ENCODE data around the gene TPPP2. TPM values are rescaled to one million over a fixed set of nuclear protein-coding genes. Genes with fewer than 3 reads are reported as not detected.

The TPPP2 gene
- total RNA-seq, 2 experiments from 2014 or later: not detected

DNA sequence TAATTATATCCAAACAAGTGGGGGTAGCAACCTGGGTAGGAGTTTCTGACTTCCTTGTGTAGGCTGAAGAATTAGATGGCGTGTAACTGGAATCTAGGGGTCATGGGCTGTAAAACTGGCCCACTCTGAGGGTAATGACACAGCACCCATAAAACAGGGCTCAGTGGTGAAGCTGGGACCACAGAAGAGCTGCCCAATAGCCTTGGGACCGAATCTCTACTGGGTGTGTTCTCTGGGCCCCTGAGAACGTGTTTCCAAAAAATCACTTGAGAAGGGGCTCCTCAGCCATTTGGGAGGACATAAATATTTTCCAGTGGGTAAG is 31.3 kb downstream of the TPPP2 start:
- ChIA-PET POLR2A (interaction anchor here (0.7 kb wide), 1 partner anchor 1269 kb away, joined by 3 read pairs; no protein-coding TSS in a partner anchor), CTCF (ENCODE audit: unreplicated experiment) (no interaction called here)
- Histone ChIP-seq H3K4me3 (ENCODE audit: low read depth, low read length, poor library complexity, severe bottlenecking) (no peak overlapping the region), H3K36me3 (ENCODE audit: insufficient read depth, low read length) (no peaks in the 10 kb centered on the region), H3K4me1 (ENCODE audit: insufficient read depth, low read length, poor library complexity, severe bottlenecking) (peaks cover 5% of the 10 kb centered on the region), H3K27ac (ENCODE audit: low read depth, low read length, poor library complexity, severe bottlenecking) (no peak overlapping the region), H2AFZ (ENCODE audit: low read length) (no peak overlapping the region), H3K79me2 (ENCODE audit: insufficient read depth, low read depth, low read length) (no peaks in the 10 kb centered on the region), H3K9me2 (ENCODE audit: insufficient read depth, low read length) (no peaks in the 10 kb centered on the region), H3K9me3 (ENCODE audit: low read length) (no peaks in the 10 kb centered on the region), H3K4me2 (ENCODE audit: low read length) (no peak overlapping the region), H4K20me1 (ENCODE audit: insufficient read depth, low read length) (no peaks in the 10 kb centered on the region)
- intact Hi-C loops (cut with micrococcal nuclease; ENCODE audit: unreplicated experiment): no loop called here
- DNase-seq (ENCODE audit: low spot score): no peak
- no TSS peak for BruUV-seq (replicated peaks)
- TF ChIP-seq CTCF (conservative IDR thresholded peaks at IDR 0.05; ENCODE audit: low read length) (no peak), EZH2phosphoT487 (IDR thresholded peaks at IDR 0.05; ENCODE audit: borderline replicate concordance, low read depth, low read length) (no peak)

DNA sequence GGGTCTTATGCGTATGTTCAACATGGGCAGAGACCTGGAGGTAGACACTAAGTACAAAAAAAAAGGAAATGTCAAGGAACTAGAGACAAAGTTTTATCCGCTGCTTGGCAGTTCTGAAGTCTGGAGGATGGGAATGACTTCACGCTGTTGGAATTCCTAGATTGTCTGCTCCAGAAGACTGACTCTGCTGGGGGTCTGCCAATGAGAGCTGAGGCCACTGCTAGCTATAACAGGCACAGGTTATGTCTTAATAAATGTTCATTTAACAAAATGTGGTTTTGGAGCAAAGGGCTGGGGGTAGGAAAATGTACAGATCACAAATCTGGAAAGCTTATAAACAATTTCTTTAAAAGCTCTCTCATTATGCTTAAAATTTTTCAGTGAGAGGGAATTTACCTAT is 33.5 kb downstream of the TPPP2 start:
- Histone ChIP-seq H3K4me3 (ENCODE audit: low read depth, low read length, poor library complexity, severe bottlenecking) (no peak overlapping the region), H3K36me3 (ENCODE audit: insufficient read depth, low read length) (no peaks in the 10 kb centered on the region), H3K4me2 (ENCODE audit: low read length) (no peak overlapping the region), H2AFZ (ENCODE audit: low read length) (no peak overlapping the region), H3K79me2 (ENCODE audit: insufficient read depth, low read depth, low read length) (no peaks in the 10 kb centered on the region), H3K9me3 (ENCODE audit: low read length) (no peaks in the 10 kb centered on the region), H3K27ac (ENCODE audit: low read depth, low read length, poor library complexity, severe bottlenecking) (no peak overlapping the region), H4K20me1 (ENCODE audit: insufficient read depth, low read length) (no peaks in the 10 kb centered on the region), H3K9me2 (ENCODE audit: insufficient read depth, low read length) (no peaks in the 10 kb centered on the region), H3K4me1 (ENCODE audit: insufficient read depth, low read length, poor library complexity, severe bottlenecking) (peaks cover 5% of the 10 kb centered on the region)
- BruUV-seq (replicated peaks): no TSS peak
- CTCF ChIA-PET (ENCODE audit: unreplicated experiment): no interaction called here
- intact Hi-C loops (cut with micrococcal nuclease; ENCODE audit: unreplicated experiment): no loop called here
- POLR2A ChIA-PET: interaction anchor here (0.5 to 0.9 kb wide), 2 partner anchors 95 to 297 kb away, joined by 3 to 7 read pairs; no protein-coding TSS in a partner anchor
- TF ChIP-seq CTCF (conservative IDR thresholded peaks at IDR 0.05; ENCODE audit: low read length) (no peak), EZH2phosphoT487 (IDR thresholded peaks at IDR 0.05; ENCODE audit: borderline replicate concordance, low read depth, low read length) (no peak)
- DNase-seq (ENCODE audit: low spot score): no peak

DNA sequence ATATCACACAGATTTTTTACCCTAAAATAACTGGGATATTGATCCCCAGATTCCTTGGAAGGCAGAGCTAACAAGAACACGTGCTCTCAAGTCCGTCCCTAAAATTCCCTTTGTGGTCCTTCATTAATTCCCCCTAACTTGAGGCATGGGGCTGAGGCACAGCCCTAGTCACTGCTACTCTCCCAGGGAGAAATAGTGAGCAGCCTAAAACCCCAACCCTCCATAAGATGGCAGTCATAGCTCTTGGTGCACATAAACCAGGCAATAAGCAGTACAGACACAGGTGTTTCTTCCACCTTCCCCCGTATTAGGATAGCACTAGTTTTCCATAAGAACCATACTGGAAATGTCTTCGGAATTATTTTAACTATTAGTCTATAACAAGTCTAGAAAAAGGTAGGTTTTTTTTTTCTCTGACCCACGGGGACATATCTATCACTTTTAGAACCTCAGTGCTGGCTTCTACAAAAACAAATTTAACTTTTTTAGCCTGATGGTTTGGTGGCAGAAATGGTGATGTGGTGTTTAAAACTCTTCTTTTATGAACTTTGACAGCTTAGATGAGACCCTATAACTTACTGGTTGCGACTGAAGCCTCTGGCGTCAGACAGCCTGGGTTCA is 37.0 kb downstream of the TPPP2 start:
- intact Hi-C loops (cut with micrococcal nuclease; ENCODE audit: unreplicated experiment): no loop called here
- Histone ChIP-seq H2AFZ (ENCODE audit: low read length) (no peak overlapping the region), H3K27ac (ENCODE audit: low read depth, low read length, poor library complexity, severe bottlenecking) (no peak overlapping the region), H4K20me1 (ENCODE audit: insufficient read depth, low read length) (no peaks in the 10 kb centered on the region), H3K9me3 (ENCODE audit: low read length) (no peaks in the 10 kb centered on the region), H3K4me2 (ENCODE audit: low read length) (no peak overlapping the region), H3K36me3 (ENCODE audit: insufficient read depth, low read length) (no peaks in the 10 kb centered on the region), H3K4me1 (ENCODE audit: insufficient read depth, low read length, poor library complexity, severe bottlenecking) (peaks cover 36% of the 10 kb centered on the region), H3K79me2 (ENCODE audit: insufficient read depth, low read depth, low read length) (no peaks in the 10 kb centered on the region), H3K9me2 (ENCODE audit: insufficient read depth, low read length) (no peaks in the 10 kb centered on the region), H3K4me3 (ENCODE audit: low read depth, low read length, poor library complexity, severe bottlenecking) (no peak overlapping the region)
- TF ChIP-seq EZH2phosphoT487 (IDR thresholded peaks at IDR 0.05; ENCODE audit: borderline replicate concordance, low read depth, low read length) (no peak), CTCF (conservative IDR thresholded peaks at IDR 0.05; ENCODE audit: low read length) (peak; percentile 78)
- peak; percentile 48 for DNase-seq (ENCODE audit: low spot score)
- BruUV-seq (replicated peaks): no TSS peak
- ChIA-PET CTCF (ENCODE audit: unreplicated experiment) (interaction anchor here (0.7 to 2.6 kb wide), 4 partner anchors 31 to 55 kb away, joined by 3 to 23 read pairs (median 4); no protein-coding TSS in a partner anchor), POLR2A (interaction anchor here (0.5 to 2.5 kb wide), 6 partner anchors 28 to 1539 kb away, joined by 3 to 17 read pairs (median 4); no protein-coding TSS in a partner anchor)
